ENCODE data around the gene NOXO1.

NOXO1 gene

DNA sequence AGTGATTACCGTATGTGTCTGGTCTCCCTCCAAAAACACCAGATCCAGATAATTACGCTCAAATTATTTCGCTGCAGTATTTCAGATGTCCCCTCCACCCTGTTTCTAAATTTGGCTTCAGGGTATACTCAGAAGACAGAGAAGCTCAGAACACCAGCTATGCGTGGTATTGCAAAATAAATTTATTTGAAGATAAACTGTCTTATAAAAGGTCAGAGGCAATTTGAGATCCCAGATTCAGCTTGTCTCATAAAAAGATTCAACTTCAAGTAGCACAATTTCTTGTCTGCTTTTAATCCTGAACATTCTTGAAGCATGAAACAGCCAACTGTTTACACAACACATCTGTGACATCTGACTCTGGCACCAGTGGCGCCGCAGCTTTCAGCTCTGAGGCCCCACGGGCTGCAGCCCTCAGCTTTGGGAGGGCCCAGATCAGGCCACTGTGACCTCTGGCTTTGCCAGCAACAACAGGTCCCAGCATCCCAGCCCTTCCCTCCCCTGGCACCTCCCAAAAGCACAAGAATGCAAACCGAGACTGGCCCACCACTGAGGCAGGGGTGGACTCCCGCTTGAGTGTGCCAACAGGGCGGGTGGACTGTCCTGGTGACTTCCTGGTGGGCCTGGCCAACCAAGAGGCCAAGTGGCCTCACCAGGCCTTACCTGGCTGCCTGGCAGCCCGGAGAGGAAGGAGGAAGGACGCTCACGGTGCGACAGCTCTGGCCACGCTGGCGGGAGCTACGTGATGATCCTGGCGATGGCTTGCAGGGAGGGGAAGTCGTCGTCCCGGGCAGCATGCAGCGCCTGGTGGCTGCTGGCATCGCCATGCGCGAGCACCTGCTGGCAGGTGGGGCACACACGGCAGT, 16.5 kb upstream of the NOXO1 start:
- DNase-seq (ENCODE audit: low spot score): no peak

DNA sequence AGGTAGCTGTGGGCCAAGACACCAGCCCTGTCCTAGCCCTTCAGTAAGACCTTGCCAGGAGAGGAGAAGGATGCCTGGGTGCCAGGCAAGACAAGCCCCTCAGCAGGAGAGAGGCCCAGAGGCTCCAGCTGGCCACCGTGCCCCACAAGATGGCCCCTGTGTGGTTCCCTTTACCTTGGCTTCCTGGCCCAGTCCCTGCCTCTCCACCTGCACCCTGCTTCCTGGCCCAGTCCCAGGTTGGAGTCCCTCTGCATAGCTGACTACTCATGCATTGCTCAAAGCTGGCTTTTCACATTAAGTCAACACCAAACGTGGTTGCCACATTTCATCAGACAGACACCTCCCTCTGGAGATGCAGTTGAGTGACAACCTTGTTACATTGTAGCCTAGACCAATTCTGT, 12.5 kb upstream of the NOXO1 start:
- DNase-seq (ENCODE audit: low spot score): peak; percentile 62

DNA sequence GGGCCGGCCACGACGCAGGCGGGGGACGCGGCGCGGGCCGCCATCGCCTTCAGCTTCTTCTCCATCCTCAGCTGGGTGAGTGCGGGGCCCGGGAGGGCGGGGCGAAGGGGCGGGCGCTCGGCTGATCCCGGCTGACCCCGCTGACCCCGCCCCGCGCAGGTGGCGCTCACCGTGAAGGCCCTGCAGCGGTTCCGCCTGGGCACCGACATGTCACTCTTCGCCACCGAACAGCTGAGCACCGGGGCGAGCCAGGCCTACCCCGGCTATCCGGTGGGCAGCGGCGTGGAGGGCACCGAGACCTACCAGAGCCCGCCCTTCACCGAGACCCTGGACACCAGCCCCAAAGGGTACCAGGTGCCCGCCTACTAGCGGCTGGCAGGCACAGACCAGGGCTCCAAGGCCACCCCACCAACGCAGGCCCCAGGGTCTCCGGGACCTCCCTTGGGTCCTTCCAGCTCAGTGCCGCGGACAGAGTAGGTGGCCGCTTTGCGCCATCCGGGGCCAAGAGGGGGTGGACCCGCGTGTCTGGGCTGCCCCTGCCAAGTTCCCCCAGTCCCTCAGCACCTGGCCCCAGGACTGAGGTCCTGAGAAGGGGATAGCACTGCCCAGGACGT, 11.5 kb upstream of the NOXO1 start:
- no peak for DNase-seq (ENCODE audit: low spot score)

DNA sequence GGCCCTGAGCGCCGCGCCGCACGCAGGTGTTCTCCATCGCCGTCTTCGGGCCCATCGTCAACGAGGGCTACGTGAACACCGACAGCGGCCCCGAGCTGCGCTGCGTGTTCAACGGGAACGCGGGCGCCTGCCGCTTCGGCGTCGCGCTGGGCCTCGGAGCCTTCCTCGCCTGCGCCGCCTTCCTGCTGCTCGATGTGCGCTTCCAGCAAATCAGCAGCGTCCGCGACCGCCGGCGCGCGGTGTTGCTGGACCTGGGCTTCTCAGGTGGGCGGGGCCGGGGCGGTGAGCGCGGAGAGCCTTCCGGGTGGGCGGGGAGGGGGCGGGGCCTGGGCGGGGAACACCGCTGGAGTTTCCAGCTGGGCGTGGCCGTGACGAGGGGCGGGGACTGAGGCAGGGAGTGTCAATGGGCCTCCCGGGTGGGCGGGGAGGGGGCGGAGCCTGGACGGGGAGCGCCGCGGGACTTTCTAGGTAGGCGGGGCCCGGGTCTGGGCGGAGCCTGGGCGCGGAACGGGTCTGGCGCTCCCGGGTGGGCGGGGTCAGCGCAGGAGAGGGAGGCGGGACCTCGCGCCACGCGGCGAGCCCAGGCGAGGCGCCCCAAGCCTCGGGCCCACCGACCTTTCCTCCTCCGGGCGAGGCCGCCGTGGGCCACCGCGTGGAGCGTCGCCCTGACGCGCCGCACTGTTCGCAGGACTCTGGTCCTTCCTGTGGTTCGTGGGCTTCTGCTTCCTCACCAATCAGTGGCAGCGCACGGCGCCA, 10.9 kb upstream of the NOXO1 start:
- peak; percentile 98 for DNase-seq (ENCODE audit: low spot score)

DNA sequence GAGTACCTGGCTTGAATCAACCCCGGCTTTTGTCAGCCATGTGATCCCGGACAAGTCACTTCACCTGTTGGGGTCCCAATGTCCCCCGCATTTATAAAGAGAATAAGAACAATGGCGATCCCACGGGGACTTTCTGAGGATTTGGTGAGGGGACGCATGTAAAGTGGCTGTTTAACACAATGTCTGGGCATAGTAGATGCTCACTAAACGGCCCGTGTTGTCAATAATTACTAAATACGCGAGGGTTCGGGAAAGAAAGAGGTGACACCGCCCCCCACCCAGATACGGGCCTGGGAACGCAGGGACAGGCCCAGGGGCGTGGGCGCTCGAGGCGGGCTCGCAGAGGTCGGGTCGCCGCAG, 10.3 kb upstream of the NOXO1 start:
- no peak for DNase-seq (ENCODE audit: low spot score)

DNA sequence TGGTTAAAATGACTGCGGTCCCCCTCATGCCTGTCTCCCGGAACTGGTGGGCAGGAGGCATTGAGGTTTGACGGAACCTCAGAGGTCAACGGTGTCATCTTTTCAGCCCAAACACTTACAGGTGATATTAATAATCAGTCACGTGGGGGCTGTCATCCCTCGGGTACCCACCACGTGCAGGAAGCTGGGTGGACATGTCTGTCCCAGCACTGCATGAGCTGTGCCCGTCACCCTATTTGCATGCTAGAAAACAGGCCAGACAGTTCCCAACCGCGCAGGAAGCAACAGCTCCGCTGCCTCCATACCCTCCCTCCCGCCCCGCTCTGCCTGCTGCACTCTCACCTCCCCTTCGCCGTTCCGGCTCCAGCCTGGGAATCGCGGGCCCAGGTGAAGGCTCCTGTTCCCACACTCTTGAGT, 9.9 kb upstream of the NOXO1 start:
- DNase-seq (ENCODE audit: low spot score): no peak

DNA sequence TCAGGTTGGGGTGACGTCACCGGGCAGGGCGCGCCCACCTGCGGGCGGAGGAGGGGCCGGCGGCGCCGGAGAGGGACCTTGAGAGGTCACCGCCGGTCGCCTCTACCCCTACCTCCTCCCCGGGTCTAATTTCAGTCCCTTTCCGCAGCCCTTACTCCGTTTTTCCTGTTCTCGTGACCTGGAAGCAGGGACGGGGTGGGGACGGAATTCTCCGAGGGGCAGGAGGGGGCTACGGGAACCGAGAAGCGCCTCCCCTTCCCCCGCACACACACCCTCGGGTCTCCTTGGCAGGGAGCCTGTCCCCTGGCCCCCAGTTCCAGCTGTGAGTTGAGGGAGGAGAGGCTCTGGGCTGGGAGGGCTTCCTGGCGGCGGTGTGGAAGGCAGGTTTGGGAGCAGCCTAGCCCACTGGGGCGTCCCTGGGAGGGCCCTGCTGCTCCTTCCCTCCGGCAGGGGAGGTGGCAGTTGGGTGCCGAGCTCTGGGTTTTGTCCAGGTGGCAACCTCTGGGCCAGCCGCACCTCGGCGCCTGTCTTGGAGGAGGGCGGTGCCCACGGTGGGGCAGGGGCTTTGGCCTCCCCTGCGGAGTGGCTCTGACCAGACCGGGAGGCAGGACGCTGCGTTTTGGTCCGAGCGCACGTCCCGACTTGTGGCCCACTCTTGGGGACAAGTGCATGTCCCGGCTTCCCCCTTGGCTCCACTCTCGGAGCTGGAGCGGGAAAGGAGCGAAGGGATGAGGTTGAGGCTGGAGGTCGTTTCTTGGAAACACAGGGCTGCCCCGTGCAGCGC, 9.3 kb upstream of the NOXO1 start:
- DNase-seq (ENCODE audit: low spot score): no peak

DNA sequence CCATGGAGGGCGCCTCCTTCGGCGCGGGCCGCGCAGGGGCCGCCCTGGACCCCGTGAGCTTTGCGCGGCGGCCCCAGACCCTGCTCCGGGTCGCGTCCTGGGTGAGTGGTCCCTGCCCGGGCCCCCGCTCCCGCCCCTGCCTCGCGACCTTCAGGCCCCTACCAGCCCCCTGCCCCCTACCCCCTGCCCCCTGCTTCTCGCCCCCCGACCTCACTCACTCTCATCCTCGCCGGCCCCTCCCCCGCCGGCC, 8.8 kb upstream of the NOXO1 start:
- no peak for DNase-seq (ENCODE audit: low spot score)

DNA sequence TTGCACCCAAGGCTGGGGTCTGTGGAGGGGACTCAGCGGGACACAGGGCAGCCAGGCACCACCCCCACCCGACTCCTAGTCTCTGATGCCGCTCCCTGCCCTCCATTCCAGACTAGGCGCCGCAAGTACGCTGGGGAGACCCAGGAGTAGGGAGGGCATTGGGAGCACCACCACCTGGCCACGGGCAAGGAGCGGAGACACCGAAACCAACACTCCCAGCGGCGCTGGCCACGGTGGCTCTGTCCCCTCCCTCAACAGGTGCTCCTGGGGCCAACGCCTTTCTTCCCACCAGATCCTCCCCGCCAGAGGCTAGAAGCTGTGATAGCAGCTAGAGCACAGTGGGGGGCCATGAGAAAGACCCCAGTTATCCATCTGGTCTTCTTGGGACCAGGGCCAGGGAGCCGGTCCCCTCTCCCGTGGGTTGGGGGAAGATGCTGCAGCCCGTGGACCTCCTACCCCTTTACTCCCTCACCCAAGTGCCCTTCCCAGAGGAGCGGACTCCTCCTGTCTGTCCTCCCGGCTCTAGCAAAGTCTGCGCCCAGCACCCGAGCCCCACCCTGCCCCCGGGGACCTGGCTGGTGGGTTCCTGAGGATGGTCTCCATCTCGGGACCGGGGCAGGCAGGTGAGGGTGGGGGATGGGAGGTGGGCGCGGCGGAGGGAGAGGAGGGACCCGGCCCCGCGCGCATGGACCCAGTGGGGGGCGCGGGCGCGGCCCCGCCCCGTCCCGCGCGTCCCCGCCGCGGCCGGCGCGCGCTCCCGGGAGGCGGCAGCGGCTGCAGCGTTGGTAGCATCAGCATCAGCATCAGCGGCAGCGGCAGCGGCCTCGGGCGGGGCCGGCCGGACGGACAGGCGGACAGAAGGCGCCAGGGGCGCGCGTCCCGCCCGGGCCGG, 8.2 kb upstream of the NOXO1 start, which contains the start of gene SYNGR3:
TSS of gene SYNGR3 (plus strand) at position 762 of the 892 bp plus-strand sequence. CDS start 133 bp downstream, outside the sequence.
- DNase-seq (ENCODE audit: low spot score): no peak

DNA sequence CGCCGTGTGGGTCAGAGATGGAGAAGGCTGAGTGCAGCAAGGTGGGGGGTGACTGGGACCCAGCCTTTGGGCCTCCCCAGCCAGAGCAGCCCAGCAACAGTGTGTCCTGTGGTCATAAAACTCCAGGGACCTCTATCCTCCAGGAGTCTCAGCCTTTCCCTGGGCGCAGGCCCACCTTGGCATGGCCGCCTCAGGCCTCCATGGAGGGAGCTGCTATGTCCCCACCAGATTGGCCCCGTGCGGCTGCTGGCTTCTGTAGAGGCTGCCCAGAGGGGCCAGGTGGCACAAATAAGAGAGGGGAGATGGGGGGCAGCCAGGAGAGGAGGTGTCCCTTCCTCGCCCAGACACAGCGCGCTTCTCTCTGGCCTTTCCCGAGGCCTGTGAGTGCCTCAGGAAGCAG, 5.9 kb upstream of the NOXO1 start:
- no peak for DNase-seq (ENCODE audit: low spot score)

DNA sequence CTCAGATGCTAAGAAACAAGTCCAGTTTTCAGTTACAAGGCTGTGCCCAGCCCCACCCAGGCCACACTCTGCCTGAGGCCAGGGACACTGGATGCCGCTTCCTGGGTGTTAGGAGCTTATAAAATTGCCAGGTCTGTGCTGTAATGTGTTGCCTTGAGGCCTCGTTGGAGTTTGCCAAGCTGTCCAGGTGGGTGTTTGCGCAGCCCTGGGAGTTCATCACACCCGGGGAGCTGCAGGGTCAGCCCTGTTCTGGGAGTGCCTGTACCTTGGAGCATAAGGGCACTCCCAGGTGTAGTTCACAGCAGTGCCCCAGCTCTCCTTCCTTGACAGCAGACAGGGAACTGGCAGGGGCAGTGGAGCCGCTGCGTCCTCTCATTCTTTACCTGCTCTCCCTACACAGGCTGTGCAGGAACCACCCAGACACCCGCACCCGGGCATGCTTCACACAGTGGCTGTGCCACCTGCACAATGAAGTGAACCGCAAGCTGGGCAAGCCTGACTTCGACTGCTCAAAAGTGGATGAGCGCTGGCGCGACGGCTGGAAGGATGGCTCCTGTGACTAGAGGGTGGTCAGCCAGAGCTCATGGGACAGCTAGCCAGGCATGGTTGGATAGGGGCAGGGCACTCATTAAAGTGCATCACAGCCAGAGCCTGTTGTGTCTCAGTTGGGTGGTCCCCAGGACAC, 4.3 kb upstream of the NOXO1 start:
- no peak for DNase-seq (ENCODE audit: low spot score)

DNA sequence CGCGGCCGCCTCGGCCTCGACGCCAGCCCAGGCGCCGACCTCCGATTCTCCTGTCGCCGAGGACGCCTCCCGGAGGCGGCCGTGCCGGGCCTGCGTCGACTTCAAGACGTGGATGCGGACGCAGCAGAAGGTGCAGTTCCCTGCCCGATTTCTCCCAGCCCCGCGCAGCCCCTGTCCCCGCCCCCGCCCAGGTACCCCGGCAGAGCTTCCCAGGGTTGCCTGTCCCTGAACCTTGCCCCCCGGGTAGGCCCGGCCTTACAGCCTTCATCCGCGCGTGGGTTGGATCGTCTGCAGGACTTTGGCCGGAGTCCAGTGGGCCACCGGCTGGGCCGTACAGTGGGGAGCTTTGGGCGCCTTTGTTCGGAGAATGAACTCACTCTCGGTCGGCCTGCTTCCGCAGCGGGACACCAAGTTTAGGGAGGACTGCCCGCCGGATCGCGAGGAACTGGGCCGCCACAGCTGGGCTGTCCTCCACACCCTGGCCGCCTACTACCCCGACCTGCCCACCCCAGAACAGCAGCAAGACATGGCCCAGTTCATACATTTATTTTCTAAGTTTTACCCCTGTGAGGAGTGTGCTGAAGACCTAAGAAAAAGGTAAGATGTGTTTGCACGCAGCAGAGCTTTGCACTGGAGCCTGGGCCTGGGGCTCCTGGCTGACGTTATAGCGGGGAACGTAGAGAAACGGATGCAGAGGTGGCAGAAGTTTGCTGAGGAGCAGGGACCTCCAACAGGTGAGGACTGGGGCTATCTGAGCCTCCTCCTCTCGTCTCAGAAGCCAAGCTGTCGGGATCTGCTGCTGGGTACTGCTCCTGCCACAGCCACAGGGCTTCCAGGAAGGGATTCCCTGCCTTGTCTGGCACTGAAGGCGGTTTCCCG, 3.3 kb upstream of the NOXO1 start:
- no peak for DNase-seq (ENCODE audit: low spot score)

DNA sequence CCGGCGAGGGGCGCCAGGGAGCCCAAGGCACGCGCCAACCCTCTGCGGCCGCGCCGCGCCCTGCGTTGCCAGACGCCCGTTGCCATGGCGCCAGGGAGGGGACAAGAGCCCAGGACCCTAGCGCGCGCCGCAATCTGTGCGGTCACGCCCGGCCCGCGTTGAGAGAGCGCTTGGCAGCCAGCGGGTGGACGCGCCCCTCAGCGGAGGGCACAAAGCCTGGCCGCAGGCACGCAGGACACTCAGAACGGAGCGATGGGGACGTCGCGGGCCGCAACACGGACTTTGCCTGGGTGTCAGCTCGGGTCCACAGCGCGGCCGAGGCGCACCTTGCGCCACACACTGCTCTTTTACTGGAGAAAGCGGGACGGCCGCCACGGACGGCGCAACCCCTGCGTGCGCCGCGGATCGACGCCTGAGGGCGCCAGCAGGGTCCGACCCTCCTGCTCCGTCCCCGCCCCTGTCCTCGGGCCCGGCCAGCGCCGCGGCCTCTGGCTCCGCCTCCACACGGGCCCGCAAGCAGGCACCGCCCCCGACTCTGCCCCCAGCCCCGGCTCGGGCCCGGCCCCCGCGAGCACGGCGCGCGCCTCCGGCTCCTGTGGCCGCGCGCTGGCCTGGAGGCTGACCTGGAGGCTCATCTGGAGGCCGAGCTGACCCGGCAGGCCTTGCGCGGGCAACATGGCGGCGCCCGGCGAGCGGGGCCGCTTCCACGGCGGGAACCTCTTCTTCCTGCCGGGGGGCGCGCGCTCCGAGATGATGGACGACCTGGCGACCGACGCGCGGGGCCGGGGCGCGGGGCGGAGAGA, 2.5 kb upstream of the NOXO1 start, which contains the start of gene GFER:
TSS of gene GFER (plus strand) at position 650 of the 803 bp plus-strand sequence. CDS start at position 676, 26 bp downstream.
- peak; percentile 86 for DNase-seq (ENCODE audit: low spot score)

DNA sequence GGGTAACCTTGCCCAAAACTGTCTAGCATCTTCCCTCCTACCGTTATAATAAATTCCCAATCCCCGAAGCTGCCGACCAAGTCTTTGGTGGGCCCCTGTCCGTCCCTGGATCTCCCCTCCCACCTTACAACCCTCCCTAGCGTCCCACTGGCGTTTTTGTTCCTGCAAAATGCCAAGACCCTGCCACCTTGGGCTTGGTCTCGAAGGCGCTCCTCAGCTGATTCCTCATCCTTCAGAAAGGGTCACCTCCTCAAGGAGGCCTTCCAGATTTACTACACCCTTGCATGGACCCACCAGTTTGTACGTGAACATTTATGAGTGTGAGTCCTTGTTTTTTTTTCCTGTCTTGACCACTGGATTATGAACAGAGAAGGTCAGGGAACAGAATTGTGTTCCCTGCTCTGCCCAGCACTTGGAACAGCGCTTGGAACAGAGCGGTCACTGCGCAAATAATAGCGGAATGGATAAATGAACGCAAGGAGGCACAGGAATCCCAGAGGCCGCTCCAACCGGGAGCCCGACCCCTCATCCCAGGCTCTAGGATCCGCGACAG, 1.8 kb upstream of the NOXO1 start:
- no peak for DNase-seq (ENCODE audit: low spot score)

DNA sequence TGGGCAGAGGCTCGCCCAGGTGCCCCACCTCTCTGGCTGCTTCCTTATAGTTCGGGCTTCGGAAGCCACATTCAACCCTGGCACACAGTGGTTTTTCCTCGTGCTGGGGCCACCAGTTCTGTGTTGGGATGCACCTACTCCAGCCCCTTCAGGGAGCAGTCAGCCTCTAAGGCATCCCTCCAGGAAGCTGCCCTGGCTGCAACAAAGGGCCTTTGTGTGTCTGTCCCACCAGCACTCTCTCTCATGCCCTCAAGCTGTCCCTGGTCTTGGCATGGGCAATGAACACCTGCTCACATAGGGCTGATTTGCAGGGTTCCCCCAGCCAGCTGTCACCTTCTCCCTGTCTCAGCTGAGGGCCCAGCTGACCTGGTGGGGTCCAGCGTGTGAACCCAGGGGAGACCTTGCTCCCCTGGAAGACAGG, 754 bp upstream of the NOXO1 start:
- DNase-seq (ENCODE audit: low spot score): no peak

DNA sequence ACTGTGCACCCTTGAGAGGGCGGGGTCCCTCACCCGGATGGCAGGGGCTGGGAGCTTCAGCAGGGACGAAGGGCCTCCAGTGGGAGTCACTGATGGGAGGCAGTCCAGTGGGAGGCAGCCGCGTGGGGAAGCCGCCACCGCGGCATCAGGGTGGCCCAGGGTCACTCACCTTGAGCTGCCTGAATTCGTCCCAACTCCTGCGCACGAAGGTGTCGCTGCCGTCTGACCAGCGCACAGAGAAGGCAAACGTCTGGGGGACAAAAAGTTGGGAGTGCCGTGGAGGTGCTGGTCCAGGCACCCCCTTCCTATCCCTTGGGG, 540 bp downstream of the NOXO1 start:
- no peak for DNase-seq (ENCODE audit: low spot score)

DNA sequence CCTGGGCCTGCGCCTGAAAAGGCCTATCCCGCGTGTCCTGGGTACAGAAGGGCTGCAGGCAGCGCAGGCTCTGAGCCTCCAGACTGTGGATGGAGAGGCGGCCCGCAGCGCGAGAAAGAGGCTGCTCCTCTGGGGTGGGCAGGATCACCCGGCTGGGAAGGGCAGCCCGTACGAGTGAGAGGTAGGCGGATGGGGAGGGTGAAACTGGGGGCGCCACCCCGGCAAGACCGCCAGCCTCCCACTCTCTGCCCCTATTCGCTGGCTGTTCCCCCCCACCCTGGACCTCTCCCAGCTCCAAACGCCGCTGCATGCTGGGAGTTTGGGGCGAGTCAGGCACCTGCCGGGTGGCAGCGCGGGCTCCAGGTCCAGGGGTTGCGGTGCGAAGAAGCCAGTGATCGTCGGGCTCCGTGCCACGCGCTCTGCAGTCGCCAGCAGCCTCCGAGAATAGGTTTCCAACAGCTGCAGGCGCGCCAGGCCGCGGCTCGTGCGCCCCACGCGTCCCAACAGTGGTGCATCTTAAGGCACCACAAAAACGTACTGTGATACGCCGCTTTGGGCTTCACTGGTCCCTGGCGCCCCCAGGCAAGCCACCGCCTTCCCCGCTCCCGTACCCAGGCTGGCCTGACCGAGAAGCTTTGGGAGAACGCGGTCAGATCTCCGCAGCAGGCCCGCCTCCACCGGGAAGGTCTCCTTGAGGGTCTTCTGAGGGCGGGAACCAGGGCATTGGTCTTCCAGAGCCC, 1.1 kb downstream of the NOXO1 start:
- no peak for DNase-seq (ENCODE audit: low spot score)
